H7 (cell line): ENCODE data around the gene PLEKHH2. TPM values are rescaled to one million over a fixed set of nuclear protein-coding genes. Genes with fewer than 3 reads are reported as not detected.
"Not testable (repeated sequence)": the region's sequence is repeated elsewhere in the genome, so short reads cannot be mapped to it uniquely, and the experiment has no call there.

ENCODE experiments used
- DNase-seq: peaks from one replicate; pipeline ENCODE4 v3.0.0; 2012
- H3K27me3 ChIP-seq: 2 replicates; pipeline ENCODE4 v1.6.0; 2011; ENCODE audit warnings: mild to moderate bottlenecking, low read length; ENCODE audit not compliant: control insufficient read depth, insufficient read depth
- H3K36me3 ChIP-seq: replicated peaks from 2 replicates; pipeline ENCODE4 v1.5.1; 2011; ENCODE audit warnings: low read length; ENCODE audit not compliant: control insufficient read depth, insufficient read depth
- H3K4me3 ChIP-seq: 2 replicates; pipeline ENCODE4 v1.5.1; 2011; ENCODE audit warnings: low read depth, mild to moderate bottlenecking, control low read depth, low read length, moderate library complexity; ENCODE audit not compliant: insufficient read depth
- total RNA-seq: library from RNA; depleted of rRNA; stranded (reverse); fragments of >200 nt; shearing (Covaris generic); gene quantifications from 2 replicates; pipeline ENCODE4 v1.2.3, GENCODE V29; 2014

PLEKHH2 gene
- total RNA-seq, 1 experiment from 2014 or later = 1.4 TPM

GRCh38 chr2:43717322-43717721, 80.3 kb downstream of the PLEKHH2 start:
- H3K36me3 ChIP-seq = no peaks in the 10 kb centered on the region
- no peak for DNase-seq
- H3K4me3 ChIP-seq = no peak overlapping the region

GRCh38 chr2:43718530-43719124, 81.6 kb downstream of the PLEKHH2 start:
- no peak for DNase-seq
- H3K4me3 ChIP-seq = no peak overlapping the region

More at GRCh38 chr2:43717322-43717721, 80.3 kb downstream of the PLEKHH2 start:
- no peaks in the 10 kb centered on the region for H3K27me3 ChIP-seq

GRCh38 chr2:43724728-43725526, 87.9 kb downstream of the PLEKHH2 start:
- H3K4me3 ChIP-seq = no peak overlapping the region
- DNase-seq = no peak
- no peaks in the 10 kb centered on the region for H3K27me3 ChIP-seq
- H3K36me3 ChIP-seq = no peaks in the 10 kb centered on the region

More at GRCh38 chr2:43718530-43719124, 81.6 kb downstream of the PLEKHH2 start:
- H3K27me3 ChIP-seq = no peaks in the 10 kb centered on the region
- no peaks in the 10 kb centered on the region for H3K36me3 ChIP-seq

GRCh38 chr2:43725711-43726246, 88.7 kb downstream of the PLEKHH2 start:
- DNase-seq = no peak
- no peaks in the 10 kb centered on the region for H3K27me3 ChIP-seq
- H3K36me3 ChIP-seq = no peaks in the 10 kb centered on the region
- H3K4me3 ChIP-seq = no peak overlapping the region

GRCh38 chr2:43726961-43727633, 90.0 kb downstream of the PLEKHH2 start:
- H3K4me3 ChIP-seq, H3K36me3 ChIP-seq, H3K27me3 ChIP-seq, DNase-seq: not testable (repeated sequence)

GRCh38 chr2:43727634-43728014, 90.6 kb downstream of the PLEKHH2 start:
- Histone ChIP-seq H3K36me3 (no peaks in the 10 kb centered on the region), H3K27me3 (no peaks in the 10 kb centered on the region), H3K4me3 (no peak overlapping the region)
- no peak for DNase-seq

GRCh38 chr2:43729491-43730174, 92.6 kb downstream of the PLEKHH2 start:
- Histone ChIP-seq H3K4me3 (no peak overlapping the region), H3K27me3 (no peaks in the 10 kb centered on the region), H3K36me3 (no peaks in the 10 kb centered on the region)
- DNase-seq = peak; percentile 25

GRCh38 chr2:43731211-43731610, 94.2 kb downstream of the PLEKHH2 start:
- Histone ChIP-seq H3K27me3 (no peaks in the 10 kb centered on the region), H3K36me3 (no peaks in the 10 kb centered on the region), H3K4me3 (no peak overlapping the region)
- DNase-seq = no peak

GRCh38 chr2:43736637-43737036, 99.6 kb downstream of the PLEKHH2 start:
- no peak for DNase-seq
- no peaks in the 10 kb centered on the region for H3K27me3 ChIP-seq

GRCh38 chr2:43737097-43737854, 100.2 kb downstream of the PLEKHH2 start:
- no peak overlapping the region for H3K4me3 ChIP-seq
- DNase-seq = no peak
- H3K27me3 ChIP-seq = no peaks in the 10 kb centered on the region
- no peaks in the 10 kb centered on the region for H3K36me3 ChIP-seq

More at GRCh38 chr2:43736637-43737036, 99.6 kb downstream of the PLEKHH2 start:
- H3K36me3 ChIP-seq = no peaks in the 10 kb centered on the region
- no peak overlapping the region for H3K4me3 ChIP-seq

GRCh38 chr2:43737855-43738254, 100.8 kb downstream of the PLEKHH2 start:
- DNase-seq = no peak
- no peaks in the 10 kb centered on the region for H3K36me3 ChIP-seq
- no peak overlapping the region for H3K4me3 ChIP-seq
- no peaks in the 10 kb centered on the region for H3K27me3 ChIP-seq

GRCh38 chr2:43738257-43738656, 101.2 kb downstream of the PLEKHH2 start:
- Histone ChIP-seq H3K4me3 (no peak overlapping the region), H3K27me3 (no peaks in the 10 kb centered on the region), H3K36me3 (no peaks in the 10 kb centered on the region)
- no peak for DNase-seq

- H3K4me3 ChIP-seq = no peak overlapping the region
- H3K36me3 ChIP-seq = no peaks in the 10 kb centered on the region
- no peaks in the 10 kb centered on the region for H3K27me3 ChIP-seq
- no peak for DNase-seq
Measured at GRCh38 chr2:43743706-43744105, 106.6 kb downstream of the PLEKHH2 start.

- Histone ChIP-seq H3K27me3 (no peaks in the 10 kb centered on the region), H3K4me3 (no peak overlapping the region), H3K36me3 (no peaks in the 10 kb centered on the region)
- no peak for DNase-seq
Measured at GRCh38 chr2:43745457-43745856, 108.4 kb downstream of the PLEKHH2 start.
